IPS DF 4.7 (cell line): ENCODE measurements around the gene DOC2B.
"Not testable (repeated sequence)": the region's sequence is repeated elsewhere in the genome, so short reads cannot be mapped to it uniquely, and the experiment has no call there.

Experiments
- DNase-seq: peaks from one replicate; pipeline ENCODE4 v3.0.0-alpha.2; 2013; ENCODE audit warnings: low spot score; ENCODE audit errors: extremely low read depth

Gene DOC2B

GRCh38 chr17:146983-147761 is 34.3 kb downstream of the DOC2B start:
- DNase-seq: no peak

- DNase-seq: no peak
These were observed 34.9 kb downstream of the DOC2B start for GRCh38 chr17:146546-146945.

DNA sequence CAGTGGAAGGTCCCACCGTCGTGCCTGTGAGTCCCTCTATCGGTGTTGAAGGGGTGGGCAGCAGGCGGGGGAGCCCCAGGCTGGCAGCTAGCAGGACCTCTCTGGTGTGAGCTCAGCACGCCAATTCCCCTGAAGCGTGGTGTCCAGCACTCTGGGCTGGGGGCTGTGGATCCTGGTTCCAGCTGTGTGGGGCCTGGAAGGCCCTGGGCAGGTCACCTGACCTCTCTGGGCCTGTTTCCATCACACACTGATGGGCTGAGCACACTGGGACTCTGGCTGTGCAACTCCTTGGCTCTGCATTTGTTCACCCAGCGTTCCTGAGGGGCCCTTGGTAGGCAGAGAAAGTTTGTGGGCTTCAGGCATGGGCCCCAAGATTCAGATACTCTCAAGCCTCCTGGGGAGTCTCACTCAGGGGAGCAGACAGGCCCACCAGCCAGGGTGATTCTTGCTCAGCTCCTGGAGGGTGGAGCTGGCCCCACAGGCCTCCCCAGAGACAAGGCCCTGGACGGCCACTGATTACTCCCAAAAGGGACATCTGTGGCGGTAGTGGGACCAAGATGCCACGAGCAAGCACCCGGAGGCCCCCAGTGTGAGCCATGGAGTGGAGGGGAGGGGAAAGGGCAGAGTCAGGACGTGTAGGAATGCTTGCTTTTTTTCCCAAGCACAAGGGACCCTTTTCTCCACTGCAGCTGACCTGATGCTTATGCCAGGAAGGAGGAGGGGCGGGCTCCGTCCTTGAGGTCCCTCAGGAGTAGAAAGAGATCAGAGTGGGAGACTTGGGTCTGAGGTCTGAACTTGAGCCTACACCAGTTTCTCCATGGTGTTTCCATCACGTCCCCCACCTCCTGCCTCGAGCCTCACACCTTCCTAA is 35.5 kb downstream of the DOC2B start:
- no peak for DNase-seq

DNA sequence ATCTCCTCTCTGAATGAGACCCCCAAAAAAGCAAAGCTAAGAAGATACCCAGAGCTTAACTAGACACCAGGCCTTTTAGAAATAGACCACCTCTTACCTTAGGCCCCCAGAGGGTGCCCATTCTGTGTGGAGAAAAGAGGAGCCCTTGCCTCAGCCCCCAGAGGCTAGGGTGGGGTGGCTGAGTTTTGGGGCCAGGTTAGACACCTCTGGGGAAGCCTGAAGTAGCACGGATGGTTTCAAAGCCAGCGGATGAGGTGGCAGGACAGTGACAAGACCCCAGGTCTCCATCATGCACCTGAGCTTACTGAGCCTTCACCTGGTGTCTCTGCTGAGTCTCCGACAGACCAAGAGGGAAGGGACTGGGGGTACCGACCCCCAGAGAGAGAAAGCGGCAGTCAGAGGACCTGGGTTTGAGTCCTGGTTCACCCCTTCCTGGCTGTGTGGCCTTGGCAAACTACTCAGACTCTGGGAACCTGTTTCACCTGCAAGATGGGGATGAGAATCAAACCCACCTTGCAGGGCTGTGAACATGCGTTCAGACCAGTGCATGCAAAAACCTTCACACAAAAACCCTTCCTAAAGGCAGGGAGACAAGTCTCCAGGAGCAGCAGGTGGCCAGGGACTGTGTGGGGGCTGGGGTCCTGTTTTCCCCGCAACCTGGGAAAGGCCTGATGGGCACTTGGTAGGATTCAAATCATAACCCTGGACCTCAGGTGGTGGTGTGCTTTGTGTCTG is 36.3 kb downstream of the DOC2B start:
- DNase-seq: no peak

DNA sequence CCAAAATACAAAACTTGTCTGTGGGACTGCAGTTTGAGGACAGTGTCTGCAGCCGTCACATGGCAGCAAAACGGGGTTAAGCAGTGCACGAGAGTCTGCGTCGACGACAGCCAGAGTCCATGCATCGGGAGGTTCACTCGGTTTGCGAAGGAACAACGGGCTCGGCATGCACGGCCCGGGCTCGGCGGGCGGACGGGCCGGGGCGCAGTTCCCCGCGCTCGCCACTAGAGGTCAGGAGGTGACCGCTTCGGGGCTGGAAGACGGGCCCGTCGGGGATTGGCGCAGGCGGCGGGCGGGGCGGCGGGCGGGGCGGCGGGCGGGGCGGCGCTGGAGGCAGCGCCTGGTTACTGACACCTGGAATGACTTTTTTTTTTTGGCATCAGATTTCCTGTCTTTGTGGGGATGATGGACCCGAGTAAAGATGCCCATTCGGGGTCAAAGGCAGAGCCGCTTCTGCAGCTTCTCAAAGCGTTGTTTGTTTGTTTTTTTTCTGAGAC is 37.6 kb downstream of the DOC2B start:
- DNase-seq: no peak

GRCh38 chr17:142876-143784 is 38.3 kb downstream of the DOC2B start:
- DNase-seq: no peak

- DNase-seq: no peak
These were observed 39.3 kb downstream of the DOC2B start for GRCh38 chr17:142102-142661.

DNA sequence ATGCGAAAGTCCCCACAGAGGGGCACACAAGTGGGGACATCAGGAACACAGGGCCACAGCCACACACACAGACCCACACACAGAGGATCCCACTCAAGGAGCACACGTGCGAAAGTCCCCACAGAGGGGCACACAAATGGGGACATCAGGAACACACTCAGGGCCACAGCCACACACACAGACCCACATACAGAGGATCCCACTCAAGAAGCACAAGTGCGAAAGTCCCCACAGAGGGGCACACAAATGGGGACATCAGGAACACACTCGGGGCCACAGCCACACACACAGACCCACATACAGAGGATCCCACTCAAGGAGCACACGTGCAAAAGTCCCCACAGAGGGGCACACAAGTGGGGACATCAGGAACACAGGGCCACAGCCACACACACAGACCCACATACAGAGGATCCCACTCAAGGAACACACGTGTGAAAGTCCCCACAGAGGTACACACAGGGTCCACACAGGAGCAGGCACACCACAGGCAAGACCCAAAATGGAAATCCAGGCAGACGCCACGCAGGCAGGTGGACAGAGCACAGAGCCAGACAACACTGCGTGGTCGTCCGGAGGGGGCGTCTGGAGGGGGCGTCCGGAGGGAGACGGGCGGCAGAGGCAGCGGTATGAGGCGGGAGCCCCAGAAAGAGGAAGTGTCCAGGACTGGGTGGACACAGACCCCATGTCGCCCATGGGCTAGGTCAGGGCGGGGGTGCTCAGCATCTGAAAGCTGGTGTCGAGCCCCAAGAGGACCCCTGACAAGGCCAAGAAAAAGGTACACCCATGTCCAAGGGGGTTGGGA is 41.8 kb downstream of the DOC2B start:
- not testable (repeated sequence) for DNase-seq

DNA sequence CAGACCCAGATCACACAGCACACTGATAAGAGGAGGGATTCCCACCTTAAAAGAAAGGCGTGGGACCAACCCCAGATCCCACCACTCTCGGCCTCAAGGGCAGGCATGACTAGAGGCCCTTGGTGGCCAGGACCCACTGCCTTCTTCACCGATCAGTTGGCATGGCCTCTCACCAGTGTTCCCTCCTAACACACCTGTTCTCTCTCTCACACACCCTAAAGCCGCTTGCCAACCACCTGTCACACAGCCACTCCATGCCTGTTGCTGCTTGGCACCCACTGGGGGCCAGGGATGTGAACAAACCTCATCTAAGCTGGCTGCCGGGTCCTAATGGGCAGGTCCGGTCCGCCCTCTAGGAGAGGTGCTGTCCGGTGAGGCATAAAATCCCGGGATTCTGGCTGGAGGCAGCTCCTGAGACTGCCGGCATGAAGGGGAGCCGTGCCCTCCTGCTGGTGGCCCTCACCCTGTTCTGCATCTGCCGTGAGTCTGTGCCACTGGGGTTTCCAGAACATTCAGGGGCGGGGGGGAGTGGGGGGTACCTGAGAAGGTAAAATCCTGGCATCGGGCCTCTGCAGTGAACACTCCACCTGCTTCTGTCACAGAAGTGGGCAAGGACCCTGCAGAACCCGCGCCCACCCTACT is 44.2 kb downstream of the DOC2B start, which contains the start of gene SCGB1C2:
Gene SCGB1C2 (plus strand): TSS at position 404 of the 642 bp plus-strand sequence. CDS start 22 bp downstream, at position 426.
- not testable (repeated sequence) for DNase-seq

- DNase-seq: not testable (repeated sequence)
These were observed 44.9 kb downstream of the DOC2B start for GRCh38 chr17:136531-136930.

GRCh38 chr17:135895-136294 is 45.6 kb downstream of the DOC2B start:
- not testable (repeated sequence) for DNase-seq

- DNase-seq: not testable (repeated sequence)
These were observed 46.4 kb downstream of the DOC2B start for GRCh38 chr17:135022-135421.

- not testable (repeated sequence) for DNase-seq
These were observed 47.1 kb downstream of the DOC2B start for GRCh38 chr17:134332-134785.

DNA sequence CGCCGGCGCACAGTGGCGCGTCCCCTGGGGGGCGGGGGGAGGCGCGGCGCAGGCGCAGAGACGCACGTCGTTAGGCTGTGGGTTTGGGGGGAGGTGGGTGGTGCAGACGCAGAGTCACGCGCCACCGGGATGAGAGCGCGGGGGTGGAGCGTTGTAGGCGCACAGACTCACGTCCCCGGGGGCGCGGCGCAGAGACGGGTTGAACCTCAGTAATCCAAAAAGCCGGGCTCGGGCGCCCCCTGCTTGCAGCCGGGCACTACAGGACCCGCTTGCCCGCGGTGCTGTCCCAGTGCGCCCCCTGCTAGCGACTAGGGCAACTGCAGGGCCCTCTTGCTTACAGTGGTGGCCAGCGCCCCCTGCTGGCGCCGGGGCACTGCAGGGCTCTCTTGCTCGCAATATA is 47.5 kb downstream of the DOC2B start:
- DNase-seq: not testable (repeated sequence)

GRCh38 chr17:118339-118917 is 63.0 kb downstream of the DOC2B start:
- DNase-seq: not testable (repeated sequence)

GRCh38 chr17:113111-113510 is 68.3 kb downstream of the DOC2B start:
- DNase-seq: not testable (repeated sequence)
